Adrenal gland (tissue), 12 donors: Measurements from ENCODE around the gene RAPH1. TPM values are rescaled to one million over a fixed set of nuclear protein-coding genes. Genes with fewer than 3 reads are reported as not detected.
"Not testable (repeated sequence)": the region's sequence is repeated elsewhere in the genome, so short reads cannot be mapped to it uniquely, and the experiment has no call there.

ENCODE experiments used
- DNase-seq, 7 donors: peaks; one replicate each; pipeline ENCODE4 v3.0.0-alpha.2; 2019 to 2020
- H3K27ac ChIP-seq, 5 donors: fragments of 200-600 bp; sonication (generic) in 4 of 5; 1 replicate in 3 of 5; 2 replicates in 2 of 5; pipeline versions ENCODE4 v1.5.1 to v1.8.0; 2016 to 2020; ENCODE audit warnings: mild to moderate bottlenecking in 1 of 5
- H3K27me3 ChIP-seq: fragments of 200-600 bp; 2 replicates; pipeline ENCODE4 v1.8.0; 2021
- H3K36me3 ChIP-seq, 2 donors: fragments of 200-600 bp; replicated peaks in 1 of 2; 1 replicate in 1 of 2; 2 replicates in 1 of 2; pipeline versions ENCODE4 v1.5.1 to v1.8.0; 2018 to 2022
- H3K4me1 ChIP-seq, 2 donors: fragments of 200-600 bp; replicated peaks in 1 of 2; 1 replicate in 1 of 2; 2 replicates in 1 of 2; pipeline versions ENCODE4 v1.5.1 to v1.8.0; 2018 to 2021
- H3K4me3 ChIP-seq, 4 donors: fragments of 200-600 bp; sonication (generic) in 3 of 4; one replicate each; pipeline ENCODE4 v1.5.1; 2016 to 2018
- H3K9me3 ChIP-seq, 3 donors: fragments of 200-600 bp; sonication (generic) in 1 of 3; replicated peaks in 1 of 3; 1 replicate in 2 of 3; 2 replicates in 1 of 3; pipeline versions ENCODE4 v1.5.1 to v1.8.0; 2016 to 2021
- POLR2A ChIP-seq, 2 donors: fragments of 450-650 bp; IDR thresholded peaks; one replicate each; pipeline ENCODE4 v1.6.1; 2017; ENCODE audit warnings: antibody characterized with exemption in 2 of 2, mild to moderate bottlenecking in 2 of 2, moderate library complexity in 1 of 2
- WGBS, 4 donors: extraction: QIAGEN DNeasy Blood & Tissue Kit in 2 of 4; methylation state at CpG; one replicate each; pipeline versions ENCODE4 v1.1.5 to v1.1.7; 2013 to 2017; 5-methylcytosine and 5-hydroxymethylcytosine counted together
- intact Hi-C, 2 donors: fragments of 100-400 bp; cut with DNase I; formaldehyde crosslinking; loops; one replicate each; pipeline versions ENCODE4 v1.14.1 to v1.15.0; 2022 to 2023
- polyA plus RNA-seq, 3 donors: library from polyadenylated mRNA; stranded (reverse); fragments of 200-250 nt in 2 of 3; fragments of 350-450 nt in 1 of 3; fragmentation: Illumina TruSeq in 1 of 3; extraction: RNeasy Lipid Tissue Mini Kit (QIAGEN cat#74804) in 1 of 3; gene quantifications; one replicate each; pipeline ENCODE4 v1.2.3, GENCODE V29; 2013 to 2014
- total RNA-seq, 9 donors: library from RNA; depleted of rRNA in 4 of 9; stranded (reverse); fragments of >200 nt in 4 of 9; fragments of 120-200 nt in 1 of 9; fragmentation: NEBNext Ultra II Directional in 1 of 9; extraction: Animal tissue kit (Norgen Biotek cat#: 25700) in 1 of 9; gene quantifications; one replicate each; pipeline versions ENCODE4 v1.1.0 to v1.2.4, GENCODE V29; 2013 to 2023
- TF ChIP-seq, protein P1 (sequence below), 6 experiments: fragments of 450-650 bp in 4 of 6; fragments of 200-600 bp in 2 of 6; sonication (generic) in 1 of 6; IDR thresholded peaks; 1 replicate in 5 of 6; 2 replicates in 1 of 6; pipeline versions ENCODE4 v1.5.1 to v1.8.0; 2016 to 2021; ENCODE audit warnings: antibody characterized with exemption in 6 of 6, mild to moderate bottlenecking in 2 of 6, moderate library complexity in 1 of 6
- donor health status: healthy with polysubstance abuse.
- donor health status: Bipolar disorder and iron deficiency.
- donor health status: DM: yes; HTN: yes; CAD: no.
- donor health status: DM: no; HTN: no; CAD: no.
- donor health status: DM: no; HTN: no; CAD: no.
- donor health status: DM: yes; HTN: yes; CAD: no.

RAPH1 gene
- total and polyA plus RNA-seq, 12 donors: 4.2 to 72.5 (median 27.3) TPM

GRCh38 chr2:203548887-203549286 lies 13.8 kb upstream of the RAPH1 start:
- TF ChIP-seq POLR2A (IDR thresholded peaks at IDR 0.05): no peak
- TF ChIP-seq, protein P1, sequence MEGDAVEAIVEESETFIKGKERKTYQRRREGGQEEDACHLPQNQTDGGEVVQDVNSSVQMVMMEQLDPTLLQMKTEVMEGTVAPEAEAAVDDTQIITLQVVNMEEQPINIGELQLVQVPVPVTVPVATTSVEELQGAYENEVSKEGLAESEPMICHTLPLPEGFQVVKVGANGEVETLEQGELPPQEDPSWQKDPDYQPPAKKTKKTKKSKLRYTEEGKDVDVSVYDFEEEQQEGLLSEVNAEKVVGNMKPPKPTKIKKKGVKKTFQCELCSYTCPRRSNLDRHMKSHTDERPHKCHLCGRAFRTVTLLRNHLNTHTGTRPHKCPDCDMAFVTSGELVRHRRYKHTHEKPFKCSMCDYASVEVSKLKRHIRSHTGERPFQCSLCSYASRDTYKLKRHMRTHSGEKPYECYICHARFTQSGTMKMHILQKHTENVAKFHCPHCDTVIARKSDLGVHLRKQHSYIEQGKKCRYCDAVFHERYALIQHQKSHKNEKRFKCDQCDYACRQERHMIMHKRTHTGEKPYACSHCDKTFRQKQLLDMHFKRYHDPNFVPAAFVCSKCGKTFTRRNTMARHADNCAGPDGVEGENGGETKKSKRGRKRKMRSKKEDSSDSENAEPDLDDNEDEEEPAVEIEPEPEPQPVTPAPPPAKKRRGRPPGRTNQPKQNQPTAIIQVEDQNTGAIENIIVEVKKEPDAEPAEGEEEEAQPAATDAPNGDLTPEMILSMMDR (IDR thresholded peaks at IDR 0.05): no peak
- H3K4me3 ChIP-seq: no peak overlapping the region
- H3K27me3 ChIP-seq: no peaks in the 10 kb centered on the region
- no peaks in the 10 kb centered on the region for H3K36me3 ChIP-seq
- no peaks in the 10 kb centered on the region for H3K4me1 ChIP-seq
- no peak overlapping the region for H3K27ac ChIP-seq
- H3K9me3 ChIP-seq: no peaks in the 10 kb centered on the region
- no peak for DNase-seq
- intact Hi-C loops: no loop called here

DNA sequence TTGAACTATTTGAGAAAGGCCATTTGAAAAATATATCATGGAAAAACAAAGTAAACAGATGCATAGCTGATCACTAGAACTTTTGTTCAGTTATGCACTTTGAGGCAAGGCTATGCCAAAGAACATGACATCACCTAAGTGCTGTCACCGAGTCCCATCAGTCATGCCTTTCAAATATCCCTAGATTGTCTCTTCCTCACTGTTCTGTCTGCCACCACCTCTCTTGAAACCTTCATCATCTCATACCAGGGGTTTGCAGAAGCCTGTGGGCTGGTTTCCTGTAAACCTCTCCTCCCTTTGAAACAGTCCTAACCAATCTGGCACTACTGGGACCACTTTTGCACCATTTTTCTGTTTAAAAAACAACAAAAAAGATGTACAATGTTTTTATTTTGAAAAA lies 12.3 kb upstream of the RAPH1 start:
- Histone ChIP-seq H3K27me3 (no peaks in the 10 kb centered on the region), H3K4me1 (no peaks in the 10 kb centered on the region), H3K36me3 (no peaks in the 10 kb centered on the region), H3K4me3 (no peak overlapping the region), H3K27ac (no peak overlapping the region), H3K9me3 (no peaks in the 10 kb centered on the region)
- intact Hi-C loops: no loop called here
- TF ChIP-seq POLR2A (IDR thresholded peaks at IDR 0.05): no peak
- TF ChIP-seq, protein P1 (IDR thresholded peaks at IDR 0.05): no peak
- DNase-seq: no peak
- WGBS, 4 donors: 62 to 86% (median 79%) methylated on average over 1 of the region's 1 CpG

DNA sequence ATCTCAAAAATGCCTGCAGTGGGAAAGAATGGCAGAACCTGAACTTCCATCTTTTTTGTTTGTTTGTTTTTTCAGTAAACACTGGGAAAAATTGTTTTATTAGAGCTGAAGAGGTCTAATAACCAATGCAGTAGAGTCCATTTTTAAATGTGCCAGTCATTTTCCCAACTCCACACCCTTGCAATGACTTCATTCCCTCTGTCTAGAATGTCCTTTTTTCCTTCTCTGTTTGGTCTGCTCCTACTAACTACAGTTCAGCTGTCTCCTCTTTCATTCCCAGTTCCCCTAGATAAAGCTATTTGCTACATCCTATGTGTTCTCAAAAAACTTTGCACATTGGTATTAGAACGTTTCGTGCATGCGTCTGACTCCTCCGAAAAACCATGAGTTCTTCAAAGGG lies 9.3 kb upstream of the RAPH1 start:
- WGBS, 4 donors: 92 to 96% (median 92%) methylated on average over 4 of the region's 4 CpGs

GRCh38 chr2:203543898-203544328 lies 8.8 kb upstream of the RAPH1 start:
- intact Hi-C loops: no loop called here
- Histone ChIP-seq H3K4me3 (no peak overlapping the region), H3K27ac (no peak overlapping the region), H3K27me3 (no peaks in the 10 kb centered on the region), H3K36me3 (no peaks in the 10 kb centered on the region), H3K4me1 (no peaks in the 10 kb centered on the region), H3K9me3 (no peaks in the 10 kb centered on the region)
- no peak for TF ChIP-seq POLR2A (IDR thresholded peaks at IDR 0.05)
- TF ChIP-seq, protein P1 (IDR thresholded peaks at IDR 0.05): no peak
- 79 to 92% (median 86%) methylated on average over 8 of the region's 8 CpGs for WGBS, 4 donors
- no peak for DNase-seq

More for the DNA sequence above, 9.3 kb upstream of the RAPH1 start:
- Histone ChIP-seq H3K4me1 (no peaks in the 10 kb centered on the region), H3K9me3 (no peaks in the 10 kb centered on the region), H3K27ac (no peak overlapping the region), H3K4me3 (no peak overlapping the region), H3K36me3 (no peaks in the 10 kb centered on the region), H3K27me3 (no peaks in the 10 kb centered on the region)
- intact Hi-C loops: no loop called here
- DNase-seq: no peak
- TF ChIP-seq POLR2A (IDR thresholded peaks at IDR 0.05): no peak
- TF ChIP-seq, protein P1 (IDR thresholded peaks at IDR 0.05): no peak

GRCh38 chr2:203540598-203540997 lies 5.5 kb upstream of the RAPH1 start:
- 77 to 84% (median 79%) methylated on average over 3 of the region's 3 CpGs for WGBS, 4 donors
- DNase-seq, H3K36me3 ChIP-seq, H3K4me3 ChIP-seq, H3K9me3 ChIP-seq, H3K4me1 ChIP-seq, H3K27ac ChIP-seq, intact Hi-C loops, H3K27me3 ChIP-seq: not testable (repeated sequence)

DNA sequence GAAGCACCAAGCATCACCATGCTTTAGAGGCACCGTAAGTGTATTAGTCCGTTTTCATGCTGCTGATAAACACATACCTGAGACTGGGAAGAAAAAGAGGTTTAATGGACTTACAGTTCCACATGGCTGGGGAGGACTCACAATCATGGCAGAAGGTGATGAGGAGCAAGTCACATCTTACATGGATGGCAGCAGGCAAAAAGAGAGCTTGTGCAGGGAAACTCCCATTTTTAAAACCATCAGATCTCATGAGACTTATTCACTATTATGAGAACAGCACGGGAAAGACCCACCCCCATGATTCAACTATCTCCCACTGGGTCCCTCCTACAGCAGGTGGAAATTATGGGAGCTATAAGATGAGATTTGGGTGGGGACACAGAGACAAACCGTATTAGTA lies 3.1 kb upstream of the RAPH1 start:
- H3K4me3 ChIP-seq, H3K27me3 ChIP-seq, H3K4me1 ChIP-seq, intact Hi-C loops, DNase-seq, H3K9me3 ChIP-seq, H3K36me3 ChIP-seq, H3K27ac ChIP-seq: not testable (repeated sequence)
- 83 to 90% (median 87%) methylated on average over 4 of the region's 4 CpGs for WGBS, 4 donors

DNA sequence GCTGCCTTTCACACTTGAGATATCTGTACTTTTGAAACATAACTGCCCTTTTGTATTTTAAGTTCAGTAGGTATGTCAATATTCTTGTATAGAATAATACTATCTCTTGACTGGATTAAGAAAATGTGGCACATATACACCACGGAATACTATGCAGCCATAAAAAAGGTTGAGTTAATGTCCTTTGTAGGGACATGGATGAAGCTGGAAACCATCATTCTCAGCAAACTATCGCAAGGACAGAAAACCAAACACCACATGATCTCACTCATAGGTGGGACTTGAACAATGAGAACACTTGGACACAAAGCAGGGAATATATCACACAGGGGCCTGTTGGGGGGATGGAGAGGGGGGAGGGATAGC lies 1.5 kb upstream of the RAPH1 start:
- WGBS, 4 donors: 94 to 100% (median 98%) methylated on average over 2 of the region's 2 CpGs
- H3K27ac ChIP-seq, DNase-seq, intact Hi-C loops, H3K27me3 ChIP-seq, H3K36me3 ChIP-seq, H3K9me3 ChIP-seq, H3K4me3 ChIP-seq: not testable (repeated sequence)
- H3K4me1 ChIP-seq: peaks cover 3 to 13% of the 10 kb centered on the region in 2 donors
